GM12864 (cell line): ENCODE results near the gene TMEM208.

Experiments used
- DNase-seq: peaks from one replicate; pipeline ENCODE4 v3.0.0-alpha.2; 2011; ENCODE audit warnings: low read depth
- H3K4me3 ChIP-seq: 2 replicates; pipeline ENCODE4 v1.5.1; 2011; ENCODE audit warnings: mild to moderate bottlenecking, low read depth, low read length, control low read depth
- CTCF ChIP-seq: IDR thresholded peaks from 2 replicates; pipeline ENCODE4 v1.5.1; 2011; ENCODE audit warnings: low read depth, mild to moderate bottlenecking, moderate library complexity, low read length, control low read depth, inconsistent platforms; ENCODE audit errors: missing control alignments

The TMEM208 gene

GRCh38 chr16:67243481-67243880 lies 16.6 kb downstream of the TMEM208 start:
- DNase-seq: no peak
- TF ChIP-seq CTCF: no peak
- H3K4me3 ChIP-seq: no peak overlapping the region; the same call in 1 of the 2 replicates

GRCh38 chr16:67244387-67245185 lies 17.7 kb downstream of the TMEM208 start:
- H3K4me3 ChIP-seq: peak overlapping the region; percentile 85
- DNase-seq: peak; percentile 83
- TF ChIP-seq CTCF: no peak

GRCh38 chr16:67245186-67245585 lies 18.3 kb downstream of the TMEM208 start:
- DNase-seq: no peak
- no peak for TF ChIP-seq CTCF
- H3K4me3 ChIP-seq: peak overlapping the region; percentile 85

- no peak for DNase-seq
Observed at GRCh38 chr16:67245674-67246080, 18.7 kb downstream of the TMEM208 start.

GRCh38 chr16:67246081-67246755 lies 19.3 kb downstream of the TMEM208 start:
- peak; percentile 40 for DNase-seq
- peak; percentile 49 for TF ChIP-seq CTCF
- peak overlapping the region; percentile 85 for H3K4me3 ChIP-seq

More at GRCh38 chr16:67245674-67246080, 18.7 kb downstream of the TMEM208 start:
- H3K4me3 ChIP-seq: peak overlapping the region; percentile 85
- no peak for TF ChIP-seq CTCF

GRCh38 chr16:67246756-67247191 lies 19.8 kb downstream of the TMEM208 start:
- no peak for TF ChIP-seq CTCF
- H3K4me3 ChIP-seq: peak overlapping the region; percentile 85
- no peak for DNase-seq
